Loucy (cell line): Measurements from ENCODE around the gene ZMYND8.

Source experiments
- EZH2phosphoT487 ChIP-seq: fragments of 200-600 bp; IDR thresholded peaks from 2 replicates; pipeline ENCODE4 v1.6.1; 2018; ENCODE audit warnings: antibody characterized with exemption, mild to moderate bottlenecking, moderate library complexity, borderline replicate concordance
- TF ChIP-seq, protein P1 (sequence below): fragments of 200-600 bp; sonication (generic); conservative IDR thresholded peaks from 2 replicates; pipeline ENCODE4 v1.5.1; 2014; ENCODE audit warnings: mild to moderate bottlenecking, antibody characterized with exemption, low read length

DNA sequence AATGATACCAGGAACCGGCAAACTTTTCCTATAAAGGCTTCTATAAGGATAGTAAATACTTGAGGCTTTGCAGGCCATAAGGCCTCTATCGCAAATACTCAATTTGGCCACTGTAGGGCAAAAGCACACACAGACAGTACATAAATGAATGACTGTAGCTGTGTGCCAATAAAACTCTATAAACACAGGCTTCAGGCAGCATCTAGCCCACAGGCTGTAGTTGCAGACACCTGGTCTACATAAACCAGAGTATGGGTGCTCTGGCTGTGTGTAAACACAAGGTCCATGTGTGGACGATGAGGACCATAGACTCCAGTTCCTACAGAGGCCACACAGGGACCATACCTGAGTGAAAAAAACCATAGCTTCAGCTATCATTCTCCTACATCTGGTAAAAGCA lies 52.2 kb downstream of the ZMYND8 start:
- TF ChIP-seq, protein P1, sequence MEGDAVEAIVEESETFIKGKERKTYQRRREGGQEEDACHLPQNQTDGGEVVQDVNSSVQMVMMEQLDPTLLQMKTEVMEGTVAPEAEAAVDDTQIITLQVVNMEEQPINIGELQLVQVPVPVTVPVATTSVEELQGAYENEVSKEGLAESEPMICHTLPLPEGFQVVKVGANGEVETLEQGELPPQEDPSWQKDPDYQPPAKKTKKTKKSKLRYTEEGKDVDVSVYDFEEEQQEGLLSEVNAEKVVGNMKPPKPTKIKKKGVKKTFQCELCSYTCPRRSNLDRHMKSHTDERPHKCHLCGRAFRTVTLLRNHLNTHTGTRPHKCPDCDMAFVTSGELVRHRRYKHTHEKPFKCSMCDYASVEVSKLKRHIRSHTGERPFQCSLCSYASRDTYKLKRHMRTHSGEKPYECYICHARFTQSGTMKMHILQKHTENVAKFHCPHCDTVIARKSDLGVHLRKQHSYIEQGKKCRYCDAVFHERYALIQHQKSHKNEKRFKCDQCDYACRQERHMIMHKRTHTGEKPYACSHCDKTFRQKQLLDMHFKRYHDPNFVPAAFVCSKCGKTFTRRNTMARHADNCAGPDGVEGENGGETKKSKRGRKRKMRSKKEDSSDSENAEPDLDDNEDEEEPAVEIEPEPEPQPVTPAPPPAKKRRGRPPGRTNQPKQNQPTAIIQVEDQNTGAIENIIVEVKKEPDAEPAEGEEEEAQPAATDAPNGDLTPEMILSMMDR, result no peak
- TF ChIP-seq EZH2phosphoT487, result no peak
